NCI-H345 treated with DMSO at 0.1 percent for 48 hours (cell line): ENCODE results near the gene YPEL2.

Experiments
- DNase-seq: peaks from one replicate; lab custom pipeline; 2025; ENCODE audit not compliant: unreplicated experiment; lab: John Stamatoyannopoulos, UW

Gene YPEL2

DNA sequence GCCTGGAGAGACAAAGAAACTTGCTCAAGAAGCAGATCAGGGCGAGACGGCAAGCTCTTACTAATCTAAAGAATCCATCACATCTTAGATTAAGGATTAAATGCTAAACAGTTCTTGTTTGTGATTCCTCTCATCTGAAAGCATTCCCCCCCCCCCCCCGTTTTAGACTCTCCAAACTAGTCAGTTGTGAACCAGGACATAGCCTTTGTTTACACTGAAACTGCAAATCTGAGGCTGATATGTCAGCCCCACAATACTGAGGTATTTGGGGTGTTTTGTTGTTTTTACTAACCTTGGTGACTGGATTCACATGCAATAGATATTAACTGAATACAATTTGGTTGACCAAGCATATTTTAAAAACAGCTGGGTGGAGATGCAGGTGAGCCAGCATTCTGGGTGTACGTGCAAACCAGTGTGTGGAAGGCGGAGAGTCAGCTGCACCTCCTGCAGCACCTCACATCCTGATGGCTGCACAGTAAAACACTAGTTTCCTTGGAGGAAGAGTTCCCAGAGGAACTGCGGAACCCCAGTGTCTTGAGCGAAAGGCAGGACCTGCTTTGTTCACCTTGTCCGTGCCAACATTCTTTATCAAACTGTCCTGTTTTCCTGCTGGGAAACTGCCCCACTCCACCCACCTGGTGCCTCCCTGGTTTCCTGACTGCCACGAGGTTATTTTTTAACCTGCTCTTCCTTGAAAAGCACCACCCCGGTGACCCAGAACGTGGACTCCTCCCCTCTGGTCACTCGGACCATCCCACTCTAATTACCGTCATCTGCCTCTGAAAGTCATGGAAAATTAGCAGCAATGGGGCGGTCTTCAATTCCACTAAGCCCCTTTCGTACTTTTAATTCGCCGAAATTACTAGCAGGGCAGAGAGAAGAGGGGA lies 1.2 kb upstream of the YPEL2 start:
- DNase-seq: no peak

DNA sequence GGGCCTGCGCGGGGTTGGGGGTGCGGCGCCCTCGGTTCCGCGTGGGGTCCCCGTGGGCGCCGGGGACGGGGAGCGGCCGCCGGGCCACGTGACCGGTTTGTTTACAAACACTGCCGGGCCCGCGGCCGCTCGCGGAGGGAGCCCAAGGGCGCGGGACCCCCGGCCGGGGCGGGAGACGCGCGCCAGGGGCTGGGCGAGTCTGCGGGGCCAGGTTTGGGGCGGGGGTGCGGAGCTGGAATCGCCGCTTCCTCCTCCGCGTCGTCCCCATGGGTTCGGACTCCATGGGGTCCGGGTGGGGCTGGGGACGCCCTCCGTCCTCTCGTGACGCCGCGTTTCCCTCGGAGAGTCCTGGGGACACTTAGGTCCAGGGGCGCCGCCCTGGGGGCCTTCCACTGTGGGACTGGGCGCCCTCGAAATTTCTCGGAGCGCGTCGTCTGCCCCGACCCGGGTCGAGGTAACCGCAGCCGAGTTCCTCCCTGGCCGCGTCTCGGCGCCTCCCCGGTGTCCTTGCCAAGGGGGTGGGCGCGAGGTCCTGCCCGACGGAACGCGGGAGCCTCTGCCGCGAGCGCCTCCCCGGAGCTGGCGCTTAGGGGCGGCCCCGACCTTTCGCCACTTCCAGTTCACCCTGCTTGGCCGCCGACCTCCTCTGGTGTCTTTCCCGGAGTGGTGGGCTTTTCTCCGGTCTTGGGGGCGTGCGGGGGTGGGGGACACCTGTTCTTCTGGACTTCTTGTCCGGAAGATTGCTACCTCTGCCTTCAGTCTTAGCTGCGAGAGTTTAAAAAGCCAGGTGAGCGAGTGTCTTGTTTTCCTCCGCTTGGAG lies 684 bp downstream of the YPEL2 start:
- DNase-seq: no peak

DNA sequence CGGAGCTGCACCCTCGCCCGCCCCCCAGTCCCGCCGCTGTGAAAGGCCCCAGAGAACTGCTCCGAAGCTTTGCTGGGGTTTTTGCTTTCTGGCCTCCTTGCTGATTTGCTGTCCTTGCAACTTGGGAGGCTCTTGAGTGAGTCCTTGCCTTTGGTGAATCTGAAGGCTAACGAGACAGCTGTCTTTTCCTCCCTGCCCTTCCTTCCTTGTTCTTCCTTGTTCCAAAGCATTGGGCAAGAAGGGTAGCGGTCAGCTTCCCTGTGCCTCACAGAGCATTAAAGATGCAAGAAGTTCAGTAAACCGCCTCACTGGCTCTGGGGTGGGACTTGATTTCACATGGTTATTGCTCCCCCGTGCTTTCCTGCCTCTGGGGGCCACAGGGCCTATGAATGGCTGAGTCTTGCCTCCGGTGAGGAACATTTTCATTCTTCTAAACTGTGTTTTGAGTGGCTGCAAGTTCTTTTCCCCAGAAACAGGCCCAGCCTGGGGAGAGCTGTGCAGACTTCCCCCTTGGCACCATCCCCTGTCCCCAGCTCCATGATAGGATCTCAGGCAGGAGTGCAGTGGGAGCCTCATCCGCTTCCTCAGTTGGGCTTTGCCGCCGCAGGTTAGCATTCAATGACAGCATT lies 1.4 kb downstream of the YPEL2 start:
- DNase-seq: no peak

DNA sequence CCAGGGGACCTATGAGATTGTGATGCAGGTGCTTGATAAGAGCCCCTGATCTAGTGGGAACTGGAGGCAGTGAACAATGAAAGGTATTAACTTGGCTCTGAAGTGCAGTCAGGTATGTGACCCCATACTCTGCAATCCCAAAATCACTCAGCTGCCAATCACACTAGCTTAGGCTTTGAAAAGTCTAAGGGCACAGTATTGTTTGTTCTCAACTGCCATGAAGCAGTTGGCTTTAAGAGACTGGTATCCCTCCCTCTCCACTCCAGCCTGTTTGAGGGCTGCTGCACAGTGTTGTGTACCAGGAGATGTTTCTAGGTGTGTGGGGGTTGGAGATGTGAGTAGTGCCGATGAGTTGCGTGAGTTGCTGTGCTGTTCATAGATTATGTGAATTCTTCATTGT lies 2.4 kb downstream of the YPEL2 start:
- peak; percentile 13 for DNase-seq

DNA sequence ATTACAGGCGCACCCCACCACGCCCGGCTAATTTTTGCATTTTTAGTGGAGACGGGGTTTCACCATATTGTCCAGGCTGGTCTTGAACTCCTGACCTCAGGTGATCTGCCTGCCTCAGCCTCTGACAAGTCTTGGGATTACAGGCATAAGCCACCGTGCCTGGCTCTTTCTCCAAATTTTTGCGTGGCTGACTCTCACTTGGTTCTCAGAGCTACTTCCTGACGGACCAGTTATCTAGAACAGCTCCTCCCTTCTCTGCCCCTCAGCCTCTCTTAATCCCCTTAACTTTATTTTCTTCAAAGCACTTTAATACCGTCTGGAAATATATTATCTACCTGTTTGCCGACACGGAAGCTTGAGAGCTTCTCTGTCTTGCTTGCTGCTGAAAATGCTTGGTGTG lies 4.2 kb downstream of the YPEL2 start:
- DNase-seq: no peak

DNA sequence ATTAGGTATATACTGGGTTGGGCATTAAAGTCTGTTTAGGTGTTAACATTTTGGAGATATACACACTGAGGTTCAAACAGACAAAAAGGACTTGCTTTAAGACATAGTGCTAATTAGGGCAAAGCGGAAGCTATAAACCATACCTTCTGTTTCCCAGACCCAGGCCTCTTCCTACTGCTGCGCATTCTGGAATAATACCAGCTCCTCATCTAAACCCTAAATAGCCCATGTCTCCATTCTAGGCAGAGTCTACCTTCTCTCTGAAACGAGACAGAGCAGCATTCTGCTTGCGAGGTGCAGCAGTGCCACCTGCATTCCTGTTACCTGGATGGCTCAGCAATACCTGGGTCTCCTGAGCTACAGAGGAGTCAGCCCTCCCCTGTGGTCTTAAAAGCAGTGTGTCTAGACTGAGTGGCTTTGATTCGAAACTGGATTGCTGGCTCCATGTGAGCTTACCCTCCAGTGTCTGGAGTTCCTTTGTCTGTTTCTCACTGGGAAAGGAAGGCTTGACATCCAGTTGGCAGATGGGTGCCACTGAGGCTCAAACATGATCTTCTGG lies 6.4 kb downstream of the YPEL2 start:
- no peak for DNase-seq

DNA sequence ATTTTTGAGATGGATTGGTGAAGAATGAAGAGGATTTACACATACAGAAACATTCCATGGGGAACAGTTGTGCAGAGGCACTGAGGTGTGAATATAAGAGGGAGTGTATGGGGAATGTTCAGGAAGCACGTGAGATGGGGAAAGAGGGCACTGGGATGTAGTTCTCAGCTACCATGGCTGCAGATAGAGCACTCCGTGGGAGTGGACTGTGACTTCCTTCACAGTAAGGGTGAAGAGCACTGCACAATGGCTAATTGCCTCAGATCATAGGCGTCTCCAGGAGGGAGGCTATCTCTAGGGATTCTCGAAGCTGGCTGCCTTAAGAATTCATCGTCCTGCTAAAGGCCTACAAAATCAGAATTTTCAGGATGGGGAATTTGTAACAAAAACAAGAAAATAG lies 7.0 kb downstream of the YPEL2 start:
- no peak for DNase-seq

DNA sequence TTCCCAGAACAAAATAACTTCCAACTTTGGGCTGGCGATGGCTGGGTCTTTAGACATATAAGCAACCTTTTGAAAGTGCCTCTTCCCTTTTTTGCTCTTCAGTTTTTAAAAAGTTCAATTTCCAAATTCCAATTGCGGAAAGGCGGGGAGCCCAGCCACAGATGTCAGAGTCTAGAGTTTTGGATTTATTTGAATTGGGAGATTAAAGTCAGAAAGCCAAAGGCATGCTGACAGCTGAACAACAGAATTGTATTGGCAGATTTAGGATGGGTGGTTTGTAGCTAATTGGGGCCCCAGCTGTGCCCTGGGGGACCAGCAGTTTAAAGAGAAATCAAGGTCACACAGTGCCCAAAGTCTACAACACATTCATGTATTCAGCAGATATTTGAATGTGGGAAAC lies 10.5 kb downstream of the YPEL2 start:
- no peak for DNase-seq

DNA sequence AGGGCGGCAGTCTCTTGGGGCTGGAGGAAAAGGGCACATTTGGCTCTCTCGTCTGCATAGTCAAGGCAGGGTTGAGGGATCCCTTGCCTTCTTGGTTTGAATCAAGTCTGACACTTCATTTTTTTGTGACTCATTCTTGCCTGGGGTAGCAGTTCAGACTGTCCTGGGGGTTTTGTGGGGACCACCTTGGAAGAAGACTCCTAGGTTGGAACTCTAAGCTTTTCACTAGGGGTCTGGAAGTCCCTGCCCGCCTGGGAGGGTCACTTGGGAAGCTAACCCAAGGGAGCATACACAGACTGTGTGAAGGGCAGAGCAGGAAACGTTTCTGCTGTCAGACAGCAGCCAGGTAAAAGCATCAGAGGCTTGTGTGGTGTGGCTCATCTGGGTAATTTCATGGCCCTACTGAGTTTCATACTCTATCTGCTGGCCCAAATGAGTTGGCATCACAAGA lies 11.3 kb downstream of the YPEL2 start:
- no peak for DNase-seq

DNA sequence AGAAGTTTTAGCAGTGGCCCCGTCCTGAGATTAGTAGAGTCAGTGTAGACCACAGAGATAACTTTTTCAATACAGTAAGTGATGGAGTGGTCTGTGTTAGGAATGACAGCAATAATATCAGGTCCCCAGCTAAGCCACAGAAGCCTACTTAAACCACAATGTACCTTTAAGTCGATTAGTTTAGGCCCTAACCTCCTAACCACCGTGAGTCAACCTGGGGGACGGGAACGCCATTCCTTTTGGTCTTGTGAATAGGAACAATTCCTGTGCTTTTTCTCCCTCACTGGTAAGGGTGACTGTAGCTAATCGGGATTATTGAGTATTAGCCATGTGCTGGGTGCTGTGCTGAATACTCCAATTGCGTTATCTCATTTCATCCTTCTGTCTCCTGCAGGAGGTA lies 14.0 kb downstream of the YPEL2 start:
- DNase-seq: no peak

DNA sequence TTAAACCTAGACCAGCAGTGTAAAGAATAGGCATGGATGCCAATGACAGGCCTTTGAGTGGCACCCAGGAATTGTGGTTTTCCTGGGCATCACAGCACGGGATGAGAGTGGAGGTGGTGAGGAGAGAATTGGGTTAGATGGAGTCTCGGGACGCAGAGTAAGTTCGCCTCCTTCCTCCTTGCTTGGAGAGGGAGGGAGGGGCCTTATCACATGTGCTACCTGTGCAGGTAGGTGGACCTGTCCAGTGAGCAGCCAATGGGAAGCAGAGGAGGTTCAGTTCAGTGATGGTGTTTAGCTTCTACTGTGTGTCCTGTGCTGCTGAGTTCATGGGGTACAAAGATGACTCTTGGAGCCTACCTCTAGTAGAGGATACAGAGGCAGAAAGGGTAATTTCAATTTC lies 14.9 kb downstream of the YPEL2 start:
- no peak for DNase-seq

DNA sequence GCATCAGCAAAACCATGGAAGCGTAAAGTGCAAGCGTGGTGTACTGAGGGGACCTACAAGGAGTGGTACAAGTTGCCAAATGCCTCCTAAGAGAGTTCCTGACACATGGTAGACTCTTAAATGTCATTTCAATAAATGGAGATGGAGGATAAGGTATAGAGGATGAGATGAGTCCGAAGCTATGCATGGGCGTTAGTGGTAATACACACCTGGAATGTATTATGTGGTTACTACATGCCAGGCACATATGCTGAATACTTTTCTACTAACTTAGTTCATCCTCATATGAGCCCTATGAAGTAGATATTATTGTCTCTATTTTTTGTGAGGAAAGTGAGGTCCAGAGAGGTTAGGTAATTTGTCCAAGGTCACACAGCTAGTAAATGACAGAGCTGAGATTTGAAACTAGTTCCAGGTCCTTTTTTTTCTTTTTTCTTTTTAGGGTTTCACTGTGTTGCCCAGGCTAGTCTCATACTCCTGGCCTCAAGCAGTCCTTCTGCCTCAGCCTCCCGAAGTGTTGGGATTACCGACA lies 15.5 kb downstream of the YPEL2 start:
- DNase-seq: no peak

DNA sequence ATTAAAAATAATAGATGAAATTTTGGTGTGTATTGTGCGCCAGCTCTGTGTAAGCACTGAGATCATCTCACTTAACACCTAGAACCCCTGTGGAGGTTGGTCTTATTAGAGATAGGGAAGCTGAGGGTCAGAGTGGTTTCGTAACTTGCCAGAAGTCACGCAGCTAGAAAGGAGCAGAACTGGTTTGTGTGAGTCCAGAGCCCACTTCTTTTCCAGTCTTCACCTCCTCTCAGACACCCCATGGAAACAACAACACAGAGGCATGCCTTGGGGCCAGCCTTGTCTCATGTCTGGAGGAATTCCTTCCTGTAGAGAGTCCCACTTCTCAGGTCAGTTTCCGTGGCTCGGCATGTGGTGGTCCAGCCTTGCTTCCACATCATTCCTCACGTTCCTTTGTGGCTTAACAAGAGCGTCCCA lies 16.5 kb downstream of the YPEL2 start:
- DNase-seq: no peak

DNA sequence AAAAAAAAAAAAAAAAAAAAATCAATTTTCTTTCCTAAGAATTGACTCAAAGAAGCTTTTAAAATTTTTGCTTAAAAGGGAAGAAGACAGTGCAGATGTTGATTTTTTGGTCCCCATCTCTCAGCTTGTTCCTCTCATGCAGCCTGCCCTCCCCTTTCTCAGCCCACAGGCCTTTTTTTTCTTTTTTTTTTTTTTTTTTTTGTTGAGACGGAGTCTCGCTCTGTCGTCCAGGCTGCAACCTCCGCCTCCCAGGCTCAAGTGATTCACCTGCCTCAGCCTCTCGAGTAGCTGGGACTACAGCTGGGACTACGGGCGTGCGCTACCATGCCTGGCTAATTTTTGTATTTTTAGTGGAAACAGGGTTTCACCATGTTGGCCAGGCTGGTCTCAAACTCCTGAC lies 17.7 kb downstream of the YPEL2 start:
- no peak for DNase-seq

DNA sequence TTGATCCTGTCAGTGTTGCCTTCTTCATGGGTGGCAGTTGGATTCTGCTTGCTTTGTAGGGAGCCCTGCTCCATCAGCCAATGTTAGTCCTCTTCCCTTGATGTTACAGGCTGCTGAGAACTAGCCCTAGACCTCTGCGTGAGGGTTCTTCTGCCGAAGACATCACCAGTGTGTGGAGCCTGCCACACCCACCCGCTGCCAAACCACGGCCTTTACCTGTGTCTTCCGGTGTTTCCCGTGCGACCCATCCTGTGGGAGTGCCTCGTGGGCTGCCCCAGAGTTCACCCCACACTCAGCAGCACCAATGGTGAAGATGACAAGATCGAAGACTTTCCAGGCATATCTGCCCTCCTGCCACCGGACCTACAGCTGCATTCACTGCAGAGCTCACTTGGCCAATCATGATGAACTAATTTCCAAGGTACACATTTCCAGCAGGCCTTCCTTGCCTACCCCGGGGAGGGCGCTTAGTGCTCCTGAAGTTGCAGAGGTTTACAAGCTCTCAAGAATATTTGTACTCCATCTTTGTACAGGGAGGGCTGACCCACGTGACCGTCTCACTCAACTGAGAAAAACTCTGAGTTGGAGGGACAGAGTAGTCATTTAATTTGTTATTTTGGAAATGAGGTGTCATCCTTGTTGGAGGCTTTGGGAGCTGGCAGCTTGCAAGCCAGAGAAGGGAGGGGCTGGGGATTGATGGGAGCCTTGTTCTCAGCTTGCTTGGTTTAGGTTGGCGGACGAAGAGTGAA lies 21.8 kb downstream of the YPEL2 start:
- DNase-seq: no peak

DNA sequence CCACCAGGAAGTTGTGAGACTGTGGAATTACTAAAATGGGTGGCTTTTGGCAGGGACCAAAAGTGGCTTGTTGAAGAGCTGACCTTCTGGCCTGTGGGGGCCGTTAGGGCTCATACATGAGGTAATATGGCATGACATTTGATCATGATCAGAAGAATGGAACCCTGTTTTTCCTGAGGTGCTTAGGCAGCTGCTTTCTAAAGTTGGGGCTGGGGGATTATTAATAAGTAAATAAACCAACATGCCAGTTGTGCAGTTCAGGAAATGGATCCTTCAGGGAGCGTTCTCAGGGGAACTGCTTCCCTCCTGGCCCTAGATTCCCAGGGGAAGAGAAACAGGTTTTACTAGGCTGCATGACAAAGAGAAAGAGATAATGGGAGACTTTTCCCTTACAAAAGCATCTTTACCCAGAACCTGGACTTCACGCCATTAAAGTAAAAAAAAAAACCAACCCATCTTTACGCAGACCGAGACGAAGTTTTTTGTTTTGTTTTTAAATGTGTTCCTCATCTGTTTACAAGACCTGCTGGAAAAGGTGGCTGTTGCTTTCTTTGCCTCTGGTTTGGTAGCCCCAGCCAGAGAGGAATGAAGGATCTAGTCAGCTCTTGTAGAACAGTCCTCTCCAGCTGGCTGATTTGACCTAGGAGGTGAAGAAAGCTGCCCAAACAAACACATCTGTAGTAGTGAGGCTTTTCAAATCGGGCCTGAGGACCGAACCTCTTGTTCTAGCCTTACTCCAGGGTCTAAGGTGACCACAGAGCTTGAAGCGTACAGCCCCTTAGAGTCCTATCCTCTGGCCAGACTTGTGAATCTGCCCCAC lies 22.7 kb downstream of the YPEL2 start:
- DNase-seq: peak; percentile 57

DNA sequence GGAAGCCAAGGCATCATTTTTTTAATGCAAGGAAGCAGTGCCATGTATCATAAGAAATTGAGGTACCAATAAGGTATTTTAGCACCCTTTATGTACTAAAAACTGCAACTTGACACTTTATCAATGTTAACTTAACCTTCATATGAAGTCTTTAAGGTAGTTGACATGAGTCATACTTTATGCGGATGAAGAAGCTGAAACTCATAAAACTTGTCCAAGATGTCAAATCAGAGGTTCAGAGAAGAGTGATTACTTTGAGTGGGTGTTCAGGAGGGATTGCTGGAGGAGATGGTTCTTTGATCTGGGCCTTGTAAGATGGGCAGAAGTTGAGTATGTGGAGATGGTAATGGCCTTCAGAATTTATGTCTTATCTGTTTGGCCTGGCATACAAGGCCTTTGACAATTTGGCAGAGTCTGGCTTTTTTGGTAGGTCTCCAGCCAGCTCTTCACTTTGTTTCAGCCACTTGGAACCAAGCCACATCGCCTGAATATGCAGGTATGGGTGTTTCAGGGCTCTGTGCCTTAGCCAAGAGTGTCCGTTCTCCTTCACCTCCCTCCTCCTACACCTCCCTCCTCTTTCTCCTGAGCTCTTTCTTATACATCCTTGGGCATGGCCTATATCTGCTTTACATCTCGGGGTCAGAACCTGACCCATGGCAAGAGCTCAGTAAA lies 23.7 kb downstream of the YPEL2 start:
- no peak for DNase-seq

DNA sequence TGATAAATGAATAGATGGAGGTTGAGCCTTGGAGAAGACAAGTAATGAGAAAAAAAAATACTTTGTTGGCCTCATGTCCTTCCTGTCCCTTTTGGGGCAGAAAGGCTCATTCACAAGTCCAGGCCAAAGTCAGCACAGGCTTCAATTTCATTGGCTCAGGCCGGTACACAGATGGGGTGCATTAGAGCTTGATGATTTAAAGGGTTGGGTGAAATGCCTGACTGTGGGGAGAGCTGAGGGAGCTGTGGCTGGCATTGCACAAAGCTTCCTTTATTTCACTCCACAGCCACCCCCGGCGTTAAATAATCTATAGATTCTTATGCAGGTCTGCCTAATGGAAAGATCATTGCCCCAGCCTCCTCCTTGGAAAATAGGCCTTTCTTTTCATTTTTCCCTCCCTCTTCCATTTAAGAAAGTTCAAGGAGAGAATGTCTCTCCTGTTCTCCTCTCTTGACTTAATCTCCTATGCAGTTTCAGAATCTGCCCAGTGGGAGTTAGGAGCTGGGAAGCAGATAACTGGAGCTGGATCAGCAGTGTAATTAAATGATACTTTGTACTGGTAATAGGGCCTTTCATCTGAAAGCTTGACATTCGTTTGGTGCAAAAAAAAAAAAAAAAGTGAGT lies 24.4 kb downstream of the YPEL2 start:
- DNase-seq: no peak
